ENCODE results near the gene ATP6AP2.

DNA sequence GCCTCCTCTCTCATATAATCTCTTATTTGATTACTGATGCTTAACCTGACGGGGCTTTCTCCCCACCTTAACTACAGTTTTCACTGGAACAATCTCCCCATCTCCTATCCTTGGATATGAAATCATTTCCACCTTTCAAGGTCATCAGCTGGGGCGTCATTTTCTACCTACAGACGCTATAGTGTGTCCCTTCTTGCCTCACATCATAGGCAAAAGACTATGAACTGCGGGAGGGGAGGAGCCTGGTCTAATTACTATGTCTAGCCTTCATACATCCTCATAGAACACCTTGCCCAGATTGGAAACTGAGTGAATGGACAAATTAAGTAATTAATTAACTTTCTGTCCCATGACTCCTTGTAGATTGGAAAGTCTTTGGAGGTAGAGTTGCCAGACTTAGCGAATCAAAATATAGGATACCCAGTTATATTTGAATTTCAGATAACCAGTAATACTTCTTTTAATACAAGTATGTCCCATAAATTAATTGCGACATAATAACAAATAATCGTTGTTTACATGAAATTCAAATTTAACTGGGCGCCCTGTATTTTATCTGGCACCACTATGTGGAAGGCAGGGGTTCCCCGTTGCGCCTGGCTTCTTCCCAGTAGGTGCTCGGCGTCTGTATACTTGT, 752 bp upstream of the ATP6AP2 start:
- TF ChIP-seq, protein P1, sequence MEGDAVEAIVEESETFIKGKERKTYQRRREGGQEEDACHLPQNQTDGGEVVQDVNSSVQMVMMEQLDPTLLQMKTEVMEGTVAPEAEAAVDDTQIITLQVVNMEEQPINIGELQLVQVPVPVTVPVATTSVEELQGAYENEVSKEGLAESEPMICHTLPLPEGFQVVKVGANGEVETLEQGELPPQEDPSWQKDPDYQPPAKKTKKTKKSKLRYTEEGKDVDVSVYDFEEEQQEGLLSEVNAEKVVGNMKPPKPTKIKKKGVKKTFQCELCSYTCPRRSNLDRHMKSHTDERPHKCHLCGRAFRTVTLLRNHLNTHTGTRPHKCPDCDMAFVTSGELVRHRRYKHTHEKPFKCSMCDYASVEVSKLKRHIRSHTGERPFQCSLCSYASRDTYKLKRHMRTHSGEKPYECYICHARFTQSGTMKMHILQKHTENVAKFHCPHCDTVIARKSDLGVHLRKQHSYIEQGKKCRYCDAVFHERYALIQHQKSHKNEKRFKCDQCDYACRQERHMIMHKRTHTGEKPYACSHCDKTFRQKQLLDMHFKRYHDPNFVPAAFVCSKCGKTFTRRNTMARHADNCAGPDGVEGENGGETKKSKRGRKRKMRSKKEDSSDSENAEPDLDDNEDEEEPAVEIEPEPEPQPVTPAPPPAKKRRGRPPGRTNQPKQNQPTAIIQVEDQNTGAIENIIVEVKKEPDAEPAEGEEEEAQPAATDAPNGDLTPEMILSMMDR (conservative IDR thresholded peaks at IDR 0.05; ENCODE audit: low read depth, low read length), result no peak
- TF ChIP-seq POLR2A (IDR thresholded peaks at IDR 0.05; ENCODE audit: low read depth, low read length) (no peak), MAZ (IDR thresholded peaks at IDR 0.05; ENCODE audit: borderline replicate concordance, low read depth, low read length) (no peak), RAD21 (IDR thresholded peaks at IDR 0.05; ENCODE audit: low read length) (no peak)

Data from IMR-90 (cell line).